GM18519 (cell line): ENCODE data around the gene WDR41.
"Not testable (repeated sequence)": the region's sequence is repeated elsewhere in the genome, so short reads cannot be mapped to it uniquely, and the experiment has no call there.

ENCODE experiments used
- ATAC-seq: cut with Tn5 transposase; IDR thresholded peaks from one replicate; pipeline ENCODE4 v1.9.1; 2021; ENCODE audit warnings: mild to moderate bottlenecking, moderate library complexity; ENCODE audit not compliant: unreplicated experiment, low FRiP score

The WDR41 gene, protein sequence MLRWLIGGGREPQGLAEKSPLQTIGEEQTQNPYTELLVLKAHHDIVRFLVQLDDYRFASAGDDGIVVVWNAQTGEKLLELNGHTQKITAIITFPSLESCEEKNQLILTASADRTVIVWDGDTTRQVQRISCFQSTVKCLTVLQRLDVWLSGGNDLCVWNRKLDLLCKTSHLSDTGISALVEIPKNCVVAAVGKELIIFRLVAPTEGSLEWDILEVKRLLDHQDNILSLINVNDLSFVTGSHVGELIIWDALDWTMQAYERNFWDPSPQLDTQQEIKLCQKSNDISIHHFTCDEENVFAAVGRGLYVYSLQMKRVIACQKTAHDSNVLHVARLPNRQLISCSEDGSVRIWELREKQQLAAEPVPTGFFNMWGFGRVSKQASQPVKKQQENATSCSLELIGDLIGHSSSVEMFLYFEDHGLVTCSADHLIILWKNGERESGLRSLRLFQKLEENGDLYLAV

GRCh38 chr5:77491783-77492652 lies at the start of gene WDR41:
Gene WDR41 (minus strand): TSS chr5:77492316. CDS start chr5:77492220, 96 bp downstream.
- peak; percentile 70 for ATAC-seq

GRCh38 chr5:77531297-77531696 lies 39.2 kb upstream of the WDR41 start:
- ATAC-seq: no peak

- ATAC-seq: no peak
Measured at GRCh38 chr5:77518304-77518703, 26.2 kb upstream of the WDR41 start.

- ATAC-seq: no peak
Measured at GRCh38 chr5:77514457-77514856, 22.3 kb upstream of the WDR41 start.

DNA sequence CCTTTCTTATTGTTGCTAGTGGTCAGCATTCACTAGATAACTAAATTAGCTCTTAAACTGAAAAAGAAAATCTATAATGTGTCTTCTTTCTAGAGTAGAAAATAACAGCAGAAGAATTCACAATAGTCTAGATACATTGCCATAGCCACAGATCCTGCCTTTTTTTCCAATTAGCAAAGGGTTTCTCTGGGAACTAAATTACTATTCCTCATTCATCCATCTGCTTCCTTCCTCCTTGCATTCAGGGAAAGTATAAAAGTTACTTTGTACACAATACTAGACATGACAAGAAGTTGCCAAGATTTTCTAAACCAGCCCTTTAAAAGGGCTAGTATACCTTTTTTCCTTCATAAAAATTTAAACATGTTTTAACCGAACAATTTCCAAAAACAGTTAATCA lies 21.2 kb upstream of the WDR41 start:
- ATAC-seq: no peak

DNA sequence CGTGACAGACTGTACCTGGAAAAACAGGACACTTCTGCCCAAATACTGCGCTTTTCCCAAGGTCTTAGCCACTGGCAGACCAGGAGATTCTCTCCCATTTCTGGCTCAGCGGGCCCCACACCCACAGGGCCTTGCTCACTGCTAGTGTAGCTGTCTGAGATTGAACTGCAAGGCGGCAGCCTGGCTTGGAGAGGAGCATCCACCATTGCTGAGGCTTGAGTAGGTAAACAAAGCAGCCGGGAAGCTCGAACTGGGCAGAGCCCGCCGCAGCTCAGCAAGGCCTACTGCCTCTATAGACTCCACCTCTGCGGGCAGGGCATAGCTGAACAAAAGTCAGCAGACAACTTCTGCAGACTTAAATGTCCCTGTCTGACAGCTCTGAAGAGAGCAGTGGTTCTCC lies 9.0 kb upstream of the WDR41 start:
- not testable (repeated sequence) for ATAC-seq

GRCh38 chr5:77499973-77500372 lies 7.9 kb upstream of the WDR41 start:
- no peak for ATAC-seq

- ATAC-seq: no peak
Measured at GRCh38 chr5:77499441-77499840, 7.3 kb upstream of the WDR41 start.

- no peak for ATAC-seq
Measured at GRCh38 chr5:77498952-77499351, 6.8 kb upstream of the WDR41 start.

DNA sequence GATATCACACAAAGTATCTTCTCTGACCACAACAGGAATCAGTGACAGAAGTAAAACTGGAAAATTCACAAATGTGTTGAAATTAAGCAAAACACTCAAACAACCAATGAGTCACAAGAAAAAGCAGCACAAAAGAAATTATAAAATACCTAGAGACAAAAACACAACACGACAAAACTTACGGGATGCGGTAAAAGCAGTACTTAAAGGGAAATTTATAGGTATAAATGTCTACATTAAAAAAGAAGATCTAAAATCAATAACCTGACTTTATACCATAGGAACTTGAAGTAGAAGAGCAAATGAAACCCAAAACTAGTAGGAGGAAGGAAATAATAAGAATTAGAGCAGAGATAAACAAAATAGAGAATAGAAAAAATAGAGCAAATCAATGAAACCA lies 2.8 kb upstream of the WDR41 start:
- ATAC-seq: no peak

DNA sequence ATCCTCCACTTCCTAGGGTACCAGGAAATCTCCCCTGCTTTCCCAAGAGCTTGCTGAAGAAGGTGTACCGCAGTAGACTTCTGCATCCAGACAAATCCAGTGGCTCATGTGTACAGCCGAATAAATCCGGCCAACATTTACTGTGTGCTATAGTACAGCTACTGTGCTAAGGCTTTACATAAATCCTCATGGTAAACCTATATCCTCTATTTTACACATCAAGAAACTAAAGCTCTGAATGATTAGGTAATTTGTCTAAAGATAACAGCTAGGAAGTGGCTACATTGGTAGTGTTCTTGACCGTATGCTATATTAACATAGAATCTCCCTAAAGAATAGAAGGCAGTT lies 511 bp upstream of the WDR41 start:
- peak; percentile 8 for ATAC-seq

DNA sequence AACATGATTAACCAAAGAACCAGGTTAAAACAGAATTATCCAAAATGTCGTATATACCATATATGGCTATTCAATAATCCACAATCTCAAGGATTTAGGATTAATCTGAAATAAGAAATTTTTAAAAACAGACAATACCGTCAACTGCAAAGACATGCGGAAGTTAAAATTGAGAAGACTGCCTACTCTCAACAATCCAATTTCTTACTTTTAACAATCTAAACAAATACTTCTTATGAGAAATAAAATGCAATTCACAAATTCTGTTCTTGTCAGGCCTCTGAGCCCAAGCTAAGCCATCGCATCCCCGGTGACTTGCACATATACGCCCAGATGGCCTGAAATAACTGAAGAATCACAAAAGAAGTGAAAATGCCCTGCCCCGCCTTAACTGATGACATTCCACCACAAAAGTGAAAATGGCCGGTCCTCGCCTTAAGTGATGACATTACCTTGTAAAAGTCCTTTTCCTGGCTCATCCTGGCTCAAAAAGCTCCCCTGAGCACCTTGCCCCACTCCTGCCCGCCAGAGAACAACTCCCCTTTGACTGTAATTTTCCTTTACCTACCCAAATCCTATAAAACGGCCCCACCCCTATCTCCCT lies 1.3 kb downstream of the WDR41 start:
- ATAC-seq: not testable (repeated sequence)

DNA sequence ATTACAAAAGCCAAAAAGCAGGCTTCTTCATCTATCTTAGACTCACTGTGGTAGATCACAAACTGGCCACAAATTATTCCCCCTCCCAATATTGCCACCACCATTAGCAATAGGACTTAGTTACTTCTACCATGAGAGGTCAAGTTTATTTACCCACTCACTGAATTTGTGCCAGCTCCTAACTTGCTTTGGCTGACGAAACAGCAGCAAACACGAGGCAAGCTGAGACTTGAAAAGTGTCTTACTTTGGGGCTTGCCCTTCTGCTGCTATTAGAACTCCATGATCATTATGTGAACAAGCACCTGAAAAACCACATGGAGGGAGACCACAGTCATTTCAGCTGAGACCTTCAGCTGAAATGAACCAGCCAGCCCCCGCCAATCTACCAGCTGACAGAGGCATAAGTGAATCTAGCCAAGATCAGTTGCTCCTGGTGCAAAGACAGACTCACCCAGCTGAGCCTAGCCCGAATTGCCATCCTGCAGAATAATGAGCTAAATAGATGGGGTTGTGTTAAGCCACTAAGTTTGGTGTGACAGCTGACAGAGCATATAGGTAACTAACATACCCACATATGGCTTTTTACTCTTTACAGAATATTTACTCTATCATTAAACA lies 5.7 kb downstream of the WDR41 start:
- no peak for ATAC-seq

GRCh38 chr5:77483682-77484081 lies 8.4 kb downstream of the WDR41 start:
- ATAC-seq: no peak

DNA sequence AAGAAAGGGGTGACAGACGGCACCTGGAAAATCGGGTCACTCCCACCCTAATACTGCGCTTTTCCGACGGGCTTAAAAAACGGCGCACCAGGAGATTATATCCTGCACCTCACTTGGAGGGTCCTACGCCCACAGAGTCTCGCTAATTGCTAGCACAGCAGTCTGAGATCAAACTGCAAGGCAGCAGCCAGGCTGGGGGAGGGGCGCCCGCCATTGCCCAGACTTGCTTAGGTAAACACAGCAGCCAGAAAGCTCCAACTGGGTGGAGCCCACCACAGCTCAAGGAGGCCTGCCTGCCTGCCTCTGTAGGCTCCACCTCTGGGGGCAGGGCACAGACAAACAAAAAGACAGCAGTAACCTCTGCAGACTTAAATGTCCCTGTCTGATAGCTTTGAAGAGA lies 17.1 kb downstream of the WDR41 start:
- not testable (repeated sequence) for ATAC-seq

DNA sequence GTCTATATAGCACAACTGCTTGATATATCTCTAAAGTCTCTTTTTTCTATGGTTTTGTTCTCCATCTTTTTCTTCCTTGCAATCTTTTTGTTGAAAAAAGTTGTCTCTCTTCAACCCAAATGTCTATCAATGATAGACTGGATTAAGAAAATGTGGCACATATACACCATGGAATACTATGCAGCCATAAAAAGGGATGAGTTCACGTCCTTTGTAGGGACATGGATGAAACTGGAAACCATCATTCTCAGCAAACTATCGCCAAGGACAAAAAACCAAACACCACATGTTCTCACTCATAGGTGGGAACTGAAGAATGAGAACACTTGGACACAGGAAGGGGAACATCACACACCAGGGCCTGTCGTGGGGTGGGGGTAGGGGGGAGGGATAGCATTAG lies 23.2 kb downstream of the WDR41 start:
- ATAC-seq: not testable (repeated sequence)

DNA sequence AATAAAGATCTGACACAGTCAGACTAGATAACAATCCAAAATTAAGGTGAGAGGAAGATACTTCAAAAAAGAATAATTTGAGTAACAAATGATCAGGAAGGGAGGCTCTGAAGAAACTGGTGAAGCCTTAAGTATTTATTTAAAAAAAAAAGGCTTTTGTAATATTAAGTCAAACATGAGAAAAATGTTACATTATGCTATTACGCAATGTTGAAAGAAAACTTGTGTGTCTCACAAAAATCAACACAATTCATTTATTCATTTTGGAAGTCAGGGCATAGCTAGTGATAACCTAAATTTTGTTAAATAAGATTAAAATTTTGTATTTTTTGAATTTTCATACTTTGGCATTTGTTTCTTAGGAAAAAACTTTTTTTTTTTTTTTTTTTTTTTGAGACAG lies 28.2 kb downstream of the WDR41 start:
- ATAC-seq: no peak

- no peak for ATAC-seq
Measured at GRCh38 chr5:77461287-77461686, 30.8 kb downstream of the WDR41 start.

DNA sequence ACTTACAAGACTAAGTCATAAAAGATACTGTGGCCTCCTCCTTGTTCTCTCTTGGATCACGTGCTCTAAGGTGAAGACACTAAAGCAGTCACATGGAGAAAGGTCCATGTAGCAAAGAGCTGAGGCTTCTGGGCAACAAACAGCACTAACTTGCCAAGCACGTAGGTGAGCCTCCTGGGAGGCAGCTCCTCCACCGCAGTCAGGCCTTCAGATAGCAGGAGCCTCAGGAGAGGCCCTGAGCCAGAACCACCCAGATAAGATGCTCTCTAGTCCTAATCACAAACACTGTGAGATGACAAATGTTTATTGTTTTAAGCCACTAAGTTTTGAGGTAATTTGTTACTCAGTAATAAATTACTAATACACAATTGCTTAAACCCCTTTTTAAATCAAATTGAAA lies 38.0 kb downstream of the WDR41 start:
- no peak for ATAC-seq

DNA sequence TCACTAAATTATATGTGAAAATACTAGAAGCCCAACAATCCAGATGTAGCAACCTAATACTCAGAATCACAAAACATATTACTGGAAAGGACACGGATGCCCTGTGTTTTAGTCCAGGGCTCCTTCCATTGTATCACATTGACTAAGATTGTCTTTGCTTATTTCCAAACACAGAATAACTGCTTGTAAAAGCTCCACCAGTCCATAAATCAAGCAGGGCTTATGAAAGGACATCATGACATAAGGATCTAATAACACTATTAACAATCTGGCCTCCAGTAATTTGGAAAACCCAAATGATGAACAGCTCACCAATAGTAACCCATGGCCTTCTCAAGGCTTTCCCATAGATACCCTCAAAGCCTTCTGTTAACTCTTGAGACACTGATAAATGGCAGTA lies 39.8 kb downstream of the WDR41 start:
- no peak for ATAC-seq

- ATAC-seq: no peak
Measured at GRCh38 chr5:77449981-77450380, 42.1 kb downstream of the WDR41 start.
